ENCODE results near the gene MFSD8. TPM values are rescaled to one million over a fixed set of nuclear protein-coding genes. Genes with fewer than 3 reads are reported as not detected.

The MFSD8 gene
- total and polyA plus RNA-seq, 2 of the 8 experiments (the other 6 are each of a cell fraction or from before 2014, with no cell fraction given) = 9.2 to 15.8 TPM

GRCh38 chr4:128006592-128006991 is 41.6 kb upstream of the MFSD8 start:
- H3K18ac ChIP-seq (ENCODE audit: extremely low read depth, low read length) = no peak overlapping the region
- H3K4me3 ChIP-seq (ENCODE audit: extremely low read depth in 1 of 4, insufficient read depth in 2 of 4, low read depth in 3 of 4, low read length in 4 of 4) = no peak overlapping the region
- H3K27me3 ChIP-seq (replicated peaks in 1 of 4; ENCODE audit: control insufficient read depth in 3 of 4, extremely low read depth in 1 of 4, insufficient read depth in 3 of 4, low read length in 3 of 4) = no peaks in the 10 kb centered on the region
- H3K9ac ChIP-seq (replicated peaks in 1 of 4; ENCODE audit: extremely low read depth in 1 of 4, low read depth in 3 of 4, low read length in 3 of 4) = no peak overlapping the region
- FAIRE-seq (no peak), DNase-seq (ENCODE audit: low read depth in 1 of 2, low spot score in 2 of 2) (no peak)
- no peaks in the 10 kb centered on the region for H3K23me2 ChIP-seq (ENCODE audit: low read depth, low read length)
- H2BK12ac ChIP-seq (ENCODE audit: low read depth, low read length) = no peak overlapping the region
- H2AFZ ChIP-seq (ENCODE audit: low read length) = no peak overlapping the region
- no peak overlapping the region for H3K56ac ChIP-seq (replicated peaks; ENCODE audit: insufficient read length, low read depth, low read length)
- H2BK15ac ChIP-seq (ENCODE audit: low read length) = no peak overlapping the region
- no peak overlapping the region for H2BK120ac ChIP-seq (replicated peaks; ENCODE audit: low read depth, low read length)
- ChIA-PET CTCF (ENCODE audit: partially characterized antibody) (interaction anchor here (0.6 to 1.8 kb wide), 3 partner anchors 9 to 283 kb away, joined by 3 to 7 read pairs (median 6); no protein-coding TSS in a partner anchor), POLR2A (ENCODE audit: partially characterized antibody) (no interaction called here)
- no peak overlapping the region for H2BK5ac ChIP-seq (ENCODE audit: low read depth, low read length)
- H3K9me3 ChIP-seq (ENCODE audit: insufficient read depth in 2 of 2, low read depth in 1 of 2, low read length in 1 of 2) = no peaks in the 10 kb centered on the region
- H3K27ac ChIP-seq (ENCODE audit: low read depth, low read length) = no peak overlapping the region
- H2BK20ac ChIP-seq (ENCODE audit: low read length) = no peak overlapping the region
- H3K4ac ChIP-seq (replicated peaks; ENCODE audit: insufficient read length, low read depth, low read length) = no peak overlapping the region
- H3K23ac ChIP-seq (ENCODE audit: insufficient read length) = no peak overlapping the region
- H4K20me1 ChIP-seq (replicated peaks in 1 of 2; ENCODE audit: control insufficient read depth in 1 of 2, insufficient read depth in 2 of 2, low read length in 2 of 2) = no peaks in the 10 kb centered on the region
- H3K79me1 ChIP-seq (ENCODE audit: low read depth, low read length) = no peaks in the 10 kb centered on the region
- WGBS, 2 experiments (ENCODE audit: extremely low coverage in 1 of 2, insufficient coverage in 1 of 2, insufficient read length in 1 of 2, insufficient replicate concordance in 2 of 2, low coverage in 1 of 2, low lambda C conversion rate in 2 of 2, missing lambda C conversion rate in 1 of 2) = 89 to 100% methylated on average over 1 to 5 of the region's 5 CpGs
- no peak overlapping the region for H4K5ac ChIP-seq (ENCODE audit: insufficient read length, low read depth, low read length)
- no peak overlapping the region for H3K4me2 ChIP-seq (ENCODE audit: insufficient read depth in 1 of 2, low read depth in 2 of 2, low read length in 2 of 2)
- H3K14ac ChIP-seq (ENCODE audit: insufficient read length) = no peak overlapping the region
- no peaks in the 10 kb centered on the region for H3K4me1 ChIP-seq (replicated peaks in 1 of 4; ENCODE audit: control insufficient read depth in 3 of 4, insufficient read depth in 4 of 4, low read length in 3 of 4)
- no peaks in the 10 kb centered on the region for H3K79me2 ChIP-seq (ENCODE audit: control insufficient read depth in 1 of 2, insufficient read depth in 2 of 2, low read length in 2 of 2)
- no peak overlapping the region for H4K91ac ChIP-seq (replicated peaks; ENCODE audit: insufficient read length, low read length)
- no peak overlapping the region for H2AK5ac ChIP-seq (ENCODE audit: low read depth, low read length)
- H4K8ac ChIP-seq (ENCODE audit: extremely low read depth, insufficient read depth, low read length) = no peak overlapping the region
- peaks cover 0 to 1% (median 0%) of the 10 kb centered on the region in 4 experiments; a peak in 1 of 8 replicates for H3K36me3 ChIP-seq (ENCODE audit: control insufficient read depth in 2 of 4, insufficient read depth in 4 of 4, low read length in 3 of 4)
- TF ChIP-seq TAF1 (IDR thresholded peaks at IDR 0.05; ENCODE audit: low read depth, low read length) (no peak), ZNF274 (IDR thresholded peaks at IDR 0.05; ENCODE audit: borderline replicate concordance, extremely low read depth, low read length) (no peak), CTCF (IDR thresholded peaks at IDR 0.05; ENCODE audit: control extremely low read depth in 1 of 3, insufficient read depth in 1 of 3, low read depth in 1 of 3, low read length in 3 of 3) (no peak), RNF2 (IDR thresholded peaks at IDR 0.05; ENCODE audit: borderline replicate concordance, low read depth, low read length, missing control alignments, poor library complexity, severe bottlenecking) (no peak), RBBP5 (IDR thresholded peaks at IDR 0.05; ENCODE audit: borderline replicate concordance, low read depth, low read length) (no peak), NANOG (IDR thresholded peaks at IDR 0.05; ENCODE audit: insufficient read depth, low read depth, low read length, poor library complexity, severe bottlenecking) (no peak), POU5F1 (IDR thresholded peaks at IDR 0.05; ENCODE audit: low read depth, low read length) (no peak), KDM1A (IDR thresholded peaks at IDR 0.05; ENCODE audit: borderline replicate concordance, low read length) (no peak), CBX5 (IDR thresholded peaks at IDR 0.05; ENCODE audit: low read depth, low read length) (no peak), RAD21 (IDR thresholded peaks at IDR 0.05 in 1 of 2, conservative IDR thresholded peaks at IDR 0.05 in 1 of 2; ENCODE audit: low read depth in 2 of 2, low read length in 2 of 2) (no peak), SUZ12 (IDR thresholded peaks at IDR 0.05; ENCODE audit: low read length) (no peak)

All from H1 (cell line).